ENCODE measurements around the gene TPGS2.

DNA sequence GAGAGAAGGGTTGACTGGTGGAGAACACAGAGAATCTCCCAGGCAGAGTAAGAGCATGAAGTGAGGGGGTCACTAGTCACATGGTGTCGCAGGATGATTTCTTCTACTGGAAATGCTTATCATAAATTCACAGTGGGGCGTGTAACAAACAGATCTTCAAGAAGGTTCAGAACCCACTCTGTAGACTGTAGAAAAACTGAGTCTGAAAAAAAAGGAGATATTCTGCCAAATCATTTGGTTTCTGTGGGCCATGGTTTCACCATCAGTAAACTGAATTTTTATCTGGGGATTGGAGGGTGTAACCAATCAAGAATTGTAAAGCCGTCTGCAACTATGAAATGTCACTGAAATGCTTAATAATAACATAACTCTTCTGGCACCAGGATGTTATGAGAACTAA lies 15.0 kb downstream of the TPGS2 start:
- TF ChIP-seq SP2 (IDR thresholded peaks at IDR 0.05; ENCODE audit: low read length) (no peak), EP300 (IDR thresholded peaks at IDR 0.05; ENCODE audit: borderline replicate concordance in 1 of 2, low read depth in 2 of 2, low read length in 2 of 2) (no peak)
- TF ChIP-seq, protein P1, sequence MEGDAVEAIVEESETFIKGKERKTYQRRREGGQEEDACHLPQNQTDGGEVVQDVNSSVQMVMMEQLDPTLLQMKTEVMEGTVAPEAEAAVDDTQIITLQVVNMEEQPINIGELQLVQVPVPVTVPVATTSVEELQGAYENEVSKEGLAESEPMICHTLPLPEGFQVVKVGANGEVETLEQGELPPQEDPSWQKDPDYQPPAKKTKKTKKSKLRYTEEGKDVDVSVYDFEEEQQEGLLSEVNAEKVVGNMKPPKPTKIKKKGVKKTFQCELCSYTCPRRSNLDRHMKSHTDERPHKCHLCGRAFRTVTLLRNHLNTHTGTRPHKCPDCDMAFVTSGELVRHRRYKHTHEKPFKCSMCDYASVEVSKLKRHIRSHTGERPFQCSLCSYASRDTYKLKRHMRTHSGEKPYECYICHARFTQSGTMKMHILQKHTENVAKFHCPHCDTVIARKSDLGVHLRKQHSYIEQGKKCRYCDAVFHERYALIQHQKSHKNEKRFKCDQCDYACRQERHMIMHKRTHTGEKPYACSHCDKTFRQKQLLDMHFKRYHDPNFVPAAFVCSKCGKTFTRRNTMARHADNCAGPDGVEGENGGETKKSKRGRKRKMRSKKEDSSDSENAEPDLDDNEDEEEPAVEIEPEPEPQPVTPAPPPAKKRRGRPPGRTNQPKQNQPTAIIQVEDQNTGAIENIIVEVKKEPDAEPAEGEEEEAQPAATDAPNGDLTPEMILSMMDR (IDR thresholded peaks at IDR 0.05; ENCODE audit: control extremely low read depth in 1 of 3, insufficient read depth in 1 of 3, low read depth in 1 of 3, low read length in 3 of 3), result no peak

Measured in H1 (cell line).